SK-N-SH (cell line): ENCODE results near the gene RLBP1. TPM values are rescaled to one million over a fixed set of nuclear protein-coding genes. Genes with fewer than 3 reads are reported as not detected.

Experiments
- CTCF ChIA-PET: fragments of 300-600, 350-600 bp; formaldehyde crosslinking; extraction: SDS; loops from one replicate; lab custom pipeline; 2021; lab: Yijun Ruan, JAX
- POLR2A ChIA-PET: fragments of 350-600 bp; sonication (Branson Sonifier 250); formaldehyde crosslinking; extraction: SDS; loops from one replicate; lab custom pipeline; 2020; ENCODE audit warnings: antibody characterized with exemption, inconsistent platforms; lab: Yijun Ruan, JAX
- DNase-seq: peaks from one replicate; pipeline ENCODE4 v3.0.0; 2012
- H2AFZ ChIP-seq: fragments of 200-600 bp; sonication (generic); 2 replicates; pipeline ENCODE4 v1.8.1; 2016; ENCODE audit warnings: antibody characterized with exemption, mild to moderate bottlenecking, low read depth
- H3F3A ChIP-seq: fragments of 200-600 bp; sonication (generic); replicated peaks from 2 replicates; pipeline ENCODE3; 2016; ENCODE audit warnings: antibody characterized with exemption, mild to moderate bottlenecking; ENCODE audit not compliant: insufficient read depth
- H3K27ac ChIP-seq, 2 experiments: fragments of 200-500 bp in 1 of 2; fragments of 200-600 bp in 1 of 2; sonication (Bioruptor generic) in 1 of 2; sonication (generic), shearing (Covaris generic) in 1 of 2; 2 replicates each; pipeline versions ENCODE4 v1.5.1 to v1.6.1; 2014 to 2016; ENCODE audit warnings: low read depth in 2 of 2, inconsistent platforms in 1 of 2, low read length in 1 of 2, mild to moderate bottlenecking in 1 of 2, mixed read lengths in 1 of 2
- H3K27me3 ChIP-seq: fragments of 200-600 bp; sonication (generic), shearing (Covaris generic); 2 replicates; pipeline ENCODE4 v1.6.1; 2016; ENCODE audit warnings: mixed run types; ENCODE audit not compliant: insufficient read depth
- H3K36me3 ChIP-seq, 2 experiments: fragments of 200-500 bp in 1 of 2; fragments of 200-600 bp in 1 of 2; sonication (Bioruptor generic) in 1 of 2; sonication (generic) in 1 of 2; replicated peaks in 1 of 2; 2 replicates each; pipeline versions ENCODE3 to v1.5.1; 2014 to 2016; ENCODE audit warnings: low read length in 1 of 2, mild to moderate bottlenecking in 1 of 2; ENCODE audit not compliant: insufficient read depth in 2 of 2, control insufficient read depth in 1 of 2
- H3K4me1 ChIP-seq, 2 experiments: fragments of 200-500 bp in 1 of 2; fragments of 200-600 bp in 1 of 2; sonication (Bioruptor generic) in 1 of 2; sonication (generic), shearing (Covaris generic) in 1 of 2; 2 replicates each; pipeline versions ENCODE4 v1.5.1 to v1.6.1; 2014 to 2016; ENCODE audit warnings: low read depth in 1 of 2, low read length in 1 of 2, mixed run types in 1 of 2; ENCODE audit not compliant: insufficient read depth in 2 of 2, control insufficient read depth in 1 of 2
- H3K4me2 ChIP-seq: fragments of 200-600 bp; sonication (generic), shearing (Covaris generic); 2 replicates; pipeline ENCODE4 v1.6.1; 2017; ENCODE audit warnings: mixed run types
- H3K4me3 ChIP-seq, 2 experiments: fragments of 200-500 bp in 1 of 2; fragments of 200-600 bp in 1 of 2; sonication (Bioruptor generic) in 1 of 2; sonication (generic), shearing (Covaris generic) in 1 of 2; 2 replicates each; pipeline versions ENCODE4 v1.5.1 to v1.8.1; 2014 to 2016; ENCODE audit warnings: low read depth in 2 of 2, inconsistent platforms in 1 of 2, low read length in 1 of 2, mild to moderate bottlenecking in 1 of 2, mixed read lengths in 1 of 2, moderate library complexity in 1 of 2
- H3K79me2 ChIP-seq: fragments of 200-600 bp; sonication (generic); 2 replicates; pipeline ENCODE4 v1.8.1; 2017; ENCODE audit warnings: mild to moderate bottlenecking; ENCODE audit not compliant: insufficient read depth
- H3K9ac ChIP-seq: fragments of 200-600 bp; sonication (generic); 2 replicates; pipeline ENCODE4 v1.6.1; 2017; ENCODE audit warnings: mixed run types
- H3K9me2 ChIP-seq: fragments of 200-600 bp; sonication (generic); 2 replicates; pipeline ENCODE4 v1.6.1; 2017; ENCODE audit warnings: mixed run types
- H3K9me3 ChIP-seq: fragments of 200-600 bp; sonication (generic); 2 replicates; pipeline ENCODE4 v1.6.1; 2017; ENCODE audit warnings: mixed run types, mild to moderate bottlenecking, moderate library complexity
- H4K20me1 ChIP-seq: fragments of 200-600 bp; sonication (generic); 2 replicates; pipeline ENCODE4 v1.6.1; 2017; ENCODE audit warnings: mild to moderate bottlenecking, mixed run types; ENCODE audit not compliant: insufficient read depth
- CTCF ChIP-seq: fragments of 200-600 bp; sonication (generic); IDR thresholded peaks from 2 replicates; pipeline ENCODE4 v1.6.1; 2017; ENCODE audit warnings: antibody characterized with exemption, mild to moderate bottlenecking, moderate library complexity
- FOSL2 ChIP-seq: IDR thresholded peaks from 2 replicates; pipeline ENCODE4 v1.4.0; 2012; ENCODE audit warnings: low read depth, mild to moderate bottlenecking, moderate library complexity, borderline replicate concordance
- GABPA ChIP-seq: IDR thresholded peaks from 2 replicates; pipeline ENCODE4 v1.4.0; 2012; ENCODE audit warnings: low read depth, mild to moderate bottlenecking
- GATA2 ChIP-seq: sonication (generic); formaldehyde crosslinking; IDR thresholded peaks from 2 replicates; pipeline ENCODE4 v1.5.0; 2020; ENCODE audit warnings: mild to moderate bottlenecking, missing genetic modification reagents
- JUND ChIP-seq: IDR thresholded peaks from 2 replicates; pipeline ENCODE4 v1.4.0; 2012
- MXI1 ChIP-seq: IDR thresholded peaks from 2 replicates; pipeline ENCODE4 v1.6.1; 2012; ENCODE audit warnings: mild to moderate bottlenecking, low read depth, low read length, improper control_type of control experiment
- NRF1 ChIP-seq: IDR thresholded peaks from 2 replicates; pipeline ENCODE4 v1.6.1; 2012; ENCODE audit warnings: low read depth, mild to moderate bottlenecking, low read length
- RAD21 ChIP-seq: IDR thresholded peaks from 2 replicates; pipeline ENCODE4 v1.6.1; 2012; ENCODE audit warnings: mild to moderate bottlenecking, low read length
- RFX5 ChIP-seq: IDR thresholded peaks from 2 replicates; pipeline ENCODE4 v1.6.1; 2012; ENCODE audit warnings: mild to moderate bottlenecking, improper control_type of control experiment, low read length
- RXRA ChIP-seq: IDR thresholded peaks from 2 replicates; pipeline ENCODE4 v1.4.0; 2012; ENCODE audit warnings: low read depth, mild to moderate bottlenecking, borderline replicate concordance
- TAF1 ChIP-seq: IDR thresholded peaks from 2 replicates; pipeline ENCODE4 v1.6.1; 2012; ENCODE audit warnings: low read depth, mild to moderate bottlenecking, low read length, moderate library complexity, borderline replicate concordance
- WGBS: methylation state at CpG from one replicate; pipeline ENCODE4 v1.1.6; 2017; ENCODE audit warnings: low lambda C conversion rate; 5-methylcytosine and 5-hydroxymethylcytosine counted together
- polyA plus RNA-seq, 3 experiments: library from polyadenylated mRNA; depleted of rRNA; stranded (reverse); fragments of >200 nt; gene quantifications; 2 replicates each; pipeline ENCODE4 v1.2.3, GENCODE V29; 2012
- TF ChIP-seq, protein P1 (sequence below): IDR thresholded peaks from 2 replicates; pipeline ENCODE4 v1.6.1; 2012; ENCODE audit warnings: mild to moderate bottlenecking, low read depth, low read length, moderate library complexity
- TF ChIP-seq, protein P2 (sequence below): IDR thresholded peaks from 2 replicates; pipeline ENCODE4 v1.4.0; 2012; ENCODE audit warnings: low read depth, borderline replicate concordance

RLBP1 gene
- polyA plus RNA-seq, 1 of the 3 experiments (the other 2 are of a cell fraction): not detected

DNA sequence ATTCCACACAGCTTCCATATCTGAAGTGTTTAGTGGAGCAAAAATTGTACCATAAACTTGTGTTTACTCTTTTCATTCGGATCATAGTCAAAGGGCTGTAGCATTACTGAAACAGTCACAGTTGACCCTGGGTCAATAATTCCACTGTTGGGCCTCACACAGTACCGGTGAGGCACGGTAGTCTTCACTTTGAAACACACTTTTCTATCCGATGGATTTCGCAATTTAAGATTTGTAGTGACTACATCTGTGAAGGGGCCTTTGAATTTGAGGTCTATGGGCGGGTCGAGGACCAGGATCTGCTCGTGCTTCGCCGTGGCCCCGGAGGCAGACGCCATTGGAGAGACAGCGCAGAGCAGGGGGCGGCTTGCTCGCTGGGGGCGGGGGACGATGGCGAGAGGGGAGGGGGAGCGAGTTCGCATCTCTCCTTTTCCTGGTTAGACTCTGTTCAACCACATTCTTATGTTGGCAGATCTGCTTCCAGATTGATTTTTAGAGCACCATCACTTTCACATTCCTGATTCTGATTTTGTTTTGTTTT is 19.8 kb downstream of the RLBP1 start (continued):
- TF ChIP-seq, protein P1, sequence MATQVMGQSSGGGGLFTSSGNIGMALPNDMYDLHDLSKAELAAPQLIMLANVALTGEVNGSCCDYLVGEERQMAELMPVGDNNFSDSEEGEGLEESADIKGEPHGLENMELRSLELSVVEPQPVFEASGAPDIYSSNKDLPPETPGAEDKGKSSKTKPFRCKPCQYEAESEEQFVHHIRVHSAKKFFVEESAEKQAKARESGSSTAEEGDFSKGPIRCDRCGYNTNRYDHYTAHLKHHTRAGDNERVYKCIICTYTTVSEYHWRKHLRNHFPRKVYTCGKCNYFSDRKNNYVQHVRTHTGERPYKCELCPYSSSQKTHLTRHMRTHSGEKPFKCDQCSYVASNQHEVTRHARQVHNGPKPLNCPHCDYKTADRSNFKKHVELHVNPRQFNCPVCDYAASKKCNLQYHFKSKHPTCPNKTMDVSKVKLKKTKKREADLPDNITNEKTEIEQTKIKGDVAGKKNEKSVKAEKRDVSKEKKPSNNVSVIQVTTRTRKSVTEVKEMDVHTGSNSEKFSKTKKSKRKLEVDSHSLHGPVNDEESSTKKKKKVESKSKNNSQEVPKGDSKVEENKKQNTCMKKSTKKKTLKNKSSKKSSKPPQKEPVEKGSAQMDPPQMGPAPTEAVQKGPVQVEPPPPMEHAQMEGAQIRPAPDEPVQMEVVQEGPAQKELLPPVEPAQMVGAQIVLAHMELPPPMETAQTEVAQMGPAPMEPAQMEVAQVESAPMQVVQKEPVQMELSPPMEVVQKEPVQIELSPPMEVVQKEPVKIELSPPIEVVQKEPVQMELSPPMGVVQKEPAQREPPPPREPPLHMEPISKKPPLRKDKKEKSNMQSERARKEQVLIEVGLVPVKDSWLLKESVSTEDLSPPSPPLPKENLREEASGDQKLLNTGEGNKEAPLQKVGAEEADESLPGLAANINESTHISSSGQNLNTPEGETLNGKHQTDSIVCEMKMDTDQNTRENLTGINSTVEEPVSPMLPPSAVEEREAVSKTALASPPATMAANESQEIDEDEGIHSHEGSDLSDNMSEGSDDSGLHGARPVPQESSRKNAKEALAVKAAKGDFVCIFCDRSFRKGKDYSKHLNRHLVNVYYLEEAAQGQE: no peak

DNA sequence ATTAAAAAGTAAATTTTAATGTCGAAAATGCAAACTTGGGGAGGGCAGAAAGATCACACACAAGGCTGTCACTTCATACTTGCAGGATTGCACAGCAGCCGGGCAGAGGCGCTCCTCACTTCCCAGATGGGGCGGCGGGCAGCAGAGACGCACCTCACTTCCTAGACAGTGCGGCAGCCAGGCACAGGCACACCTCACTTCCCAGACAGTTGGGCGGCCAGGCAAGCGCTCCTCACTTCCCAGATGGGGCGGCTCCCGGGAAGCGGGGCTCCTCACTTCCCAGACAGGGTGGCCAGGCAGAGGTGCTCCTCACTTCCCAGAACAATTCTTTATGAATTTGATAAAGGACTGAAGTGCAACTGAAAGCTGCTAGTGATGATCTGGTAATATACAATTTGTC is 21.2 kb downstream of the RLBP1 start:
- TF ChIP-seq RAD21: no peak
- TF ChIP-seq, protein P1: no peak
- no peak for TF ChIP-seq FOSL2
- TF ChIP-seq GABPA: no peak
- TF ChIP-seq TAF1: no peak
- TF ChIP-seq RFX5: no peak
- TF ChIP-seq MXI1: no peak
- TF ChIP-seq, protein P2, sequence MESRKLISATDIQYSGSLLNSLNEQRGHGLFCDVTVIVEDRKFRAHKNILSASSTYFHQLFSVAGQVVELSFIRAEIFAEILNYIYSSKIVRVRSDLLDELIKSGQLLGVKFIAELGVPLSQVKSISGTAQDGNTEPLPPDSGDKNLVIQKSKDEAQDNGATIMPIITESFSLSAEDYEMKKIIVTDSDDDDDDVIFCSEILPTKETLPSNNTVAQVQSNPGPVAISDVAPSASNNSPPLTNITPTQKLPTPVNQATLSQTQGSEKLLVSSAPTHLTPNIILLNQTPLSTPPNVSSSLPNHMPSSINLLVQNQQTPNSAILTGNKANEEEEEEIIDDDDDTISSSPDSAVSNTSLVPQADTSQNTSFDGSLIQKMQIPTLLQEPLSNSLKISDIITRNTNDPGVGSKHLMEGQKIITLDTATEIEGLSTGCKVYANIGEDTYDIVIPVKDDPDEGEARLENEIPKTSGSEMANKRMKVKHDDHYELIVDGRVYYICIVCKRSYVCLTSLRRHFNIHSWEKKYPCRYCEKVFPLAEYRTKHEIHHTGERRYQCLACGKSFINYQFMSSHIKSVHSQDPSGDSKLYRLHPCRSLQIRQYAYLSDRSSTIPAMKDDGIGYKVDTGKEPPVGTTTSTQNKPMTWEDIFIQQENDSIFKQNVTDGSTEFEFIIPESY: no peak
- no peak for TF ChIP-seq GATA2 (CRISPR knock-in tag)
- TF ChIP-seq RXRA: no peak
- TF ChIP-seq CTCF: no peak
- TF ChIP-seq NRF1: no peak
- no peak for TF ChIP-seq JUND
- H4K20me1 ChIP-seq: no peaks in the 10 kb centered on the region
- no peaks in the 10 kb centered on the region for H3K79me2 ChIP-seq
- no peak for DNase-seq
- ChIA-PET POLR2A (no interaction called here), CTCF (interaction anchor here (0.6 to 2.7 kb wide), 2 partner anchors 22 to 560 kb away, joined by 3 to 8 read pairs; no protein-coding TSS in a partner anchor)
- H3K4me1 ChIP-seq: no peaks in the 10 kb centered on the region; a peak in 1 of 4 replicates
- no peak overlapping the region for H2AFZ ChIP-seq
- H3K4me2 ChIP-seq: no peak overlapping the region
- no peaks in the 10 kb centered on the region for H3K9me3 ChIP-seq
- H3K27ac ChIP-seq: no peak overlapping the region
- H3F3A ChIP-seq: peaks cover 3% of the 10 kb centered on the region
- H3K4me3 ChIP-seq: no peak overlapping the region
- 96% methylated on average over 9 of the region's 12 CpGs for WGBS
- no peak overlapping the region for H3K9ac ChIP-seq
- peaks cover 0 to 35% of the 10 kb centered on the region in 2 experiments for H3K36me3 ChIP-seq
- H3K9me2 ChIP-seq: no peaks in the 10 kb centered on the region
- H3K27me3 ChIP-seq: no peaks in the 10 kb centered on the region
